Measurements from ENCODE around the gene PI16. TPM values are rescaled to one million over a fixed set of nuclear protein-coding genes. Genes with fewer than 3 reads are reported as not detected.

Gene PI16
- total and polyA plus RNA-seq, 2 experiments from 2014 or later: 0.50 TPM; not detected in 1

GRCh38 chr6:36924778-36925374, 29.7 kb upstream of the PI16 start:
- no peak for ATAC-seq
- Histone ChIP-seq H3K79me2 (replicated peaks; ENCODE audit: insufficient read depth) (no peaks in the 10 kb centered on the region), H3K4me3 (no peak overlapping the region), H2AFZ (no peak overlapping the region), H3K9me2 (ENCODE audit: insufficient read depth) (no peaks in the 10 kb centered on the region), H3F3A (replicated peaks; ENCODE audit: low read depth) (no peaks in the 10 kb centered on the region), H3K4me1 (ENCODE audit: insufficient read depth) (peaks cover 4% of the 10 kb centered on the region; the same call in 1 of the 2 replicates), H3K36me3 (ENCODE audit: insufficient read depth) (no peaks in the 10 kb centered on the region), H3K27ac (ENCODE audit: low read depth) (no peak overlapping the region), H4K20me1 (replicated peaks; ENCODE audit: insufficient read depth) (no peaks in the 10 kb centered on the region), H3K27me3 (ENCODE audit: insufficient read depth) (no peaks in the 10 kb centered on the region), H3K4me2 (no peak overlapping the region)
- Mint-ChIP-seq H3K9me3 (no peaks in the 10 kb centered on the region), H3K27me3 (ENCODE audit: insufficient read depth, low read depth, poor library complexity) (peaks cover 2% of the 10 kb centered on the region), H3K4me3 (no peak overlapping the region), H3K36me3 (ENCODE audit: low read depth) (no peaks in the 10 kb centered on the region), H3K27ac (no peak overlapping the region), H3K4me1 (peaks cover 7% of the 10 kb centered on the region)
- no peak for DNase-seq (ENCODE audit: low spot score)
- TF ChIP-seq POLR2AphosphoS5 (IDR thresholded peaks at IDR 0.05; ENCODE audit: low read depth) (no peak), ZNF331 (CRISPR knock-in tag; IDR thresholded peaks at IDR 0.05; ENCODE audit: low read depth) (no peak), EZH2phosphoT487 (IDR thresholded peaks at IDR 0.05; ENCODE audit: unreplicated experiment) (no peak), ZNF114 (CRISPR knock-in tag; IDR thresholded peaks at IDR 0.05) (no peak), ZNF462 (CRISPR knock-in tag; IDR thresholded peaks at IDR 0.05) (no peak), JUNB (IDR thresholded peaks at IDR 0.05; ENCODE audit: unreplicated experiment) (no peak), CREB1 (CRISPR knock-in tag; IDR thresholded peaks at IDR 0.05; ENCODE audit: low read depth) (no peak), REST (IDR thresholded peaks at IDR 0.05; ENCODE audit: unreplicated experiment) (no peak), STAT1 (IDR thresholded peaks at IDR 0.05; ENCODE audit: unreplicated experiment) (no peak), EZH2 (IDR thresholded peaks at IDR 0.05; ENCODE audit: low read depth, unreplicated experiment) (no peak), NANOG (IDR thresholded peaks at IDR 0.05; ENCODE audit: borderline replicate concordance) (no peak)
- TF ChIP-seq, protein P1, sequence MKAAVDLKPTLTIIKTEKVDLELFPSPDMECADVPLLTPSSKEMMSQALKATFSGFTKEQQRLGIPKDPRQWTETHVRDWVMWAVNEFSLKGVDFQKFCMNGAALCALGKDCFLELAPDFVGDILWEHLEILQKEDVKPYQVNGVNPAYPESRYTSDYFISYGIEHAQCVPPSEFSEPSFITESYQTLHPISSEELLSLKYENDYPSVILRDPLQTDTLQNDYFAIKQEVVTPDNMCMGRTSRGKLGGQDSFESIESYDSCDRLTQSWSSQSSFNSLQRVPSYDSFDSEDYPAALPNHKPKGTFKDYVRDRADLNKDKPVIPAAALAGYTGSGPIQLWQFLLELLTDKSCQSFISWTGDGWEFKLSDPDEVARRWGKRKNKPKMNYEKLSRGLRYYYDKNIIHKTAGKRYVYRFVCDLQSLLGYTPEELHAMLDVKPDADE (IDR thresholded peaks at IDR 0.05): no peak
- TF ChIP-seq, protein P2, sequence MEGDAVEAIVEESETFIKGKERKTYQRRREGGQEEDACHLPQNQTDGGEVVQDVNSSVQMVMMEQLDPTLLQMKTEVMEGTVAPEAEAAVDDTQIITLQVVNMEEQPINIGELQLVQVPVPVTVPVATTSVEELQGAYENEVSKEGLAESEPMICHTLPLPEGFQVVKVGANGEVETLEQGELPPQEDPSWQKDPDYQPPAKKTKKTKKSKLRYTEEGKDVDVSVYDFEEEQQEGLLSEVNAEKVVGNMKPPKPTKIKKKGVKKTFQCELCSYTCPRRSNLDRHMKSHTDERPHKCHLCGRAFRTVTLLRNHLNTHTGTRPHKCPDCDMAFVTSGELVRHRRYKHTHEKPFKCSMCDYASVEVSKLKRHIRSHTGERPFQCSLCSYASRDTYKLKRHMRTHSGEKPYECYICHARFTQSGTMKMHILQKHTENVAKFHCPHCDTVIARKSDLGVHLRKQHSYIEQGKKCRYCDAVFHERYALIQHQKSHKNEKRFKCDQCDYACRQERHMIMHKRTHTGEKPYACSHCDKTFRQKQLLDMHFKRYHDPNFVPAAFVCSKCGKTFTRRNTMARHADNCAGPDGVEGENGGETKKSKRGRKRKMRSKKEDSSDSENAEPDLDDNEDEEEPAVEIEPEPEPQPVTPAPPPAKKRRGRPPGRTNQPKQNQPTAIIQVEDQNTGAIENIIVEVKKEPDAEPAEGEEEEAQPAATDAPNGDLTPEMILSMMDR (conservative IDR thresholded peaks at IDR 0.05; ENCODE audit: low read depth in 2 of 2): no peak

All from GM23338 (cell line).